ENCODE measurements around the gene UBC.

The UBC gene

DNA sequence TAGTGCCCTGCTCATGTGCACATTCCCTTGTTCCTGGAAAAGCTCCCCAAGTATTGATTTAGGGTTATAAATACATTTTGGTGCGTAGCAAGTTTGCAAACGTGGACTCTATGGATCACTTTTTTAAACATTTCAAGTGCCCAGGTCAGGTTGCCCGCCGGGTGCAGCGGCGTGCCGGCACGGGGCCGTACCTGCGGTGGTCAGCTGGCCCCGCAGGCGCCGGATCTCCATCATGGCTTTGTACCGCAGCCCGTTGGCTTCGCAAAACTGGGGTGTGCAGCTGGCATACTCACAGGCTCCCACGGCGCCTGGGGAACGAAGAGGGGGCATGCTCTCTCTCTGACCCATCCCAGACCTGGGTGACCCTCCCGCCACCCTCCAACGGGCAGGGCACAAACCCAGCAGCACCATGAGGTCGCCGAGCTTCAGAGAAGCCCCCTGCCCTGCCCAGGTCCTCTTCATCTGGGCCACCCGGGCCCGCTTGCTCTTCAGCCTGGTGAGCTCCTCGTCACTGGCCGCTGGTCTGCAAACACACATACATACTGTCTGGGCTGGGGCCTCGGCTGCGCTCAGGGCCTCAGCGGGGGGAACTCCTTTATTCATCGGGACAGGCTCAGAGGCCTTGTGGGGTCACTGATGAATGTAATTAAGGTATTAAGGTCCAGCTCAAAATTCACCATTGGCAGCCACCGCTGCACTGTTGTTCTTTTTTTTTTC, 39.4 kb upstream of the UBC start:
- DNase-seq = no peak
- H3K4me3 Mint-ChIP-seq = no peak overlapping the region
- no peaks in the 10 kb centered on the region for H3K27me3 Mint-ChIP-seq (ENCODE audit: low read depth, poor library complexity)
- H3K27ac Mint-ChIP-seq = peak overlapping the region; percentile 36
- H3K36me3 Mint-ChIP-seq (ENCODE audit: low read depth) = peaks cover 53% of the 10 kb centered on the region
- H3K9me3 Mint-ChIP-seq = no peaks in the 10 kb centered on the region
- TF ChIP-seq, protein P1, sequence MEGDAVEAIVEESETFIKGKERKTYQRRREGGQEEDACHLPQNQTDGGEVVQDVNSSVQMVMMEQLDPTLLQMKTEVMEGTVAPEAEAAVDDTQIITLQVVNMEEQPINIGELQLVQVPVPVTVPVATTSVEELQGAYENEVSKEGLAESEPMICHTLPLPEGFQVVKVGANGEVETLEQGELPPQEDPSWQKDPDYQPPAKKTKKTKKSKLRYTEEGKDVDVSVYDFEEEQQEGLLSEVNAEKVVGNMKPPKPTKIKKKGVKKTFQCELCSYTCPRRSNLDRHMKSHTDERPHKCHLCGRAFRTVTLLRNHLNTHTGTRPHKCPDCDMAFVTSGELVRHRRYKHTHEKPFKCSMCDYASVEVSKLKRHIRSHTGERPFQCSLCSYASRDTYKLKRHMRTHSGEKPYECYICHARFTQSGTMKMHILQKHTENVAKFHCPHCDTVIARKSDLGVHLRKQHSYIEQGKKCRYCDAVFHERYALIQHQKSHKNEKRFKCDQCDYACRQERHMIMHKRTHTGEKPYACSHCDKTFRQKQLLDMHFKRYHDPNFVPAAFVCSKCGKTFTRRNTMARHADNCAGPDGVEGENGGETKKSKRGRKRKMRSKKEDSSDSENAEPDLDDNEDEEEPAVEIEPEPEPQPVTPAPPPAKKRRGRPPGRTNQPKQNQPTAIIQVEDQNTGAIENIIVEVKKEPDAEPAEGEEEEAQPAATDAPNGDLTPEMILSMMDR (IDR thresholded peaks at IDR 0.05) = no peak
- peaks cover 5% of the 10 kb centered on the region for H3K4me1 Mint-ChIP-seq

DNA sequence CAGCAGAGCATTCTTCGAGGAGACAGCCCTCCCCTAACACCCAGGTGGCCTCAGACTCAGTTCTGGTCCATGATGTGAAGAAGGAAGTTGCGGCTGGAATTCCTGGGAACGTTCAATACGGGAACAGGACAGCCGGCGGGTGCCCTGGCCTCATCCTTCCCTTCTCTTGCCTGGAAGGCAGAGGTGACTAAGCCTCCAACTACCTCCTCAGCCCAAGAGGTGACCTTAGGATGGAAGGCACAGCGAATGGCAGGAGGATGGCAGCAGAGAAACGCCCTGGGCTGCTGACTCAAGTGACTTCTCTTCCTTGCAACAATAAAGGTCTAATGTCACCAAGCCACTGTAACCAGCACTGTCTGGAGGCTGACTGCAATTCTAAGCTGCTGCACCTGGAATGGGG, 38.4 kb upstream of the UBC start:
- H3K9me3 Mint-ChIP-seq = no peaks in the 10 kb centered on the region
- peaks cover 5% of the 10 kb centered on the region for H3K4me1 Mint-ChIP-seq
- no peak overlapping the region for H3K4me3 Mint-ChIP-seq
- no peak overlapping the region for H3K27ac Mint-ChIP-seq
- H3K27me3 Mint-ChIP-seq (ENCODE audit: low read depth, poor library complexity) = no peaks in the 10 kb centered on the region
- peaks cover 49% of the 10 kb centered on the region for H3K36me3 Mint-ChIP-seq (ENCODE audit: low read depth)
- TF ChIP-seq, protein P1 (IDR thresholded peaks at IDR 0.05) = no peak
- DNase-seq = no peak

DNA sequence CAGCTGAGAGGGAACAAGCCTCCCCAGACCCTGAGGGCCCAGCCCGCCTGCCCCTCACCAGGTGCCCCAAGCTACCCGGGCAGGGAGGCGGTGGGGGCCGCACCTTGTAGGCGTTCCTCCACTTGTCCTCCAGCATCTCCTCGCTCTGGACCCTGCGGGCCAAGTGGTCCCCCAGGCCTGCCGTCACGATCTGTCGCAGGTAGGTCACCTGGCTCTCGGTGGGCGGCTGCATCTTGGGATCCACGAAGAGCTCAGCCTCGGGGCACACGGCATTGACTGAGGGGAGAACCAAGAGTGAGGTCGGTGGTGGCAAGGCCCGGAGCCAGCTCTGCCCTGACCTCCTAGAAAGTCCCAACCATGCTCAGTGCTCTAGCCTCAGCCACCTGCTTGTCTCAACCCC, 37.8 kb upstream of the UBC start:
- TF ChIP-seq, protein P1 (IDR thresholded peaks at IDR 0.05) = no peak

DNA sequence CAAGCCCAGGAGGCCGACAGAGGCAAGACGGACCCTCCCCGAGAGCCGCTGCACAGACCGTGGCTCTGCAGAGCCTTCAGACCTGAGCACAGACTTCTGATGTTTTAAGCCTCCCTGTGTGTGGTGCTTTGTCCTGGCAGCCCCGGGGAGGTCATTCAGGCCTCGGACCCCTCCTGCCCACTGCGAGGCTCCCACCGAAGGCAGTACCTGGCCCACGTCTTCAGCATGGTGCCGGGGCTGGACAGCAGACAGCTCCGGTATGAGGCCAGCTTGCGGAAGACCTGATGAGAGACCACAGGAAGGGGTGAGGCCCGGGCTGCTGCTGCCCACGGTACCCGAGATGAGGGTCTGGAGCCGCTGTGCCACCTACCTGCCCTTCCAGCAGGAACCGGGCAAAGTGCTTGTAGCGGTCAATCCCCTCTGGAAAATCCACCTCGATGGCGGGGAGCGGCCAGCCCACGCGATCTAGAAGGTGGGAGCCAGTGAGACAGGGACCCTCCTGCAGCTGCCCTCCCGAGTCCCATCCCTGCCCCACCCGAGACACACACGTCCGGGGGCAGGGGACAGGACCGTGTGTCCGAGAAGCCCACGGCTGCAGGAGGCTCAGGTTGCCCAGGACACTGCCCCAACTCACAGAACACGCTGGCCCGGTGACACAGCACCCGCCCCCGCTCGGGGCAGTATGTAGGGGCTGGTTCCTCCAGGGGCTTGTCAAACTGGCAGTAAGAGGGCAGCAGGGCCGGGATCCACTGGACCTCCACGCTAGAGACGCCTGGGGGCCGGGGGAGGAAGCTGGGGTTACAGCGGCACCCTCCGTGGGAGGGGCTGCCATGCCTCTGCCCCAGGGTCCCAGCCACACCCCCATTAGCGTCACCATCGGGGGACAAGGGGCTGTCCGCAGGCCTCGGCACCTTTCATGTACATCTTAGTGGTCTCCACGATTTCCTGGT, 35.6 kb upstream of the UBC start:
- H3K36me3 Mint-ChIP-seq (ENCODE audit: low read depth) = peaks cover 40% of the 10 kb centered on the region
- H3K27me3 Mint-ChIP-seq (ENCODE audit: low read depth, poor library complexity) = no peaks in the 10 kb centered on the region
- H3K4me3 Mint-ChIP-seq = no peak overlapping the region
- peak overlapping the region; percentile 72 for H3K27ac Mint-ChIP-seq
- H3K4me1 Mint-ChIP-seq = peaks cover 5% of the 10 kb centered on the region
- no peaks in the 10 kb centered on the region for H3K9me3 Mint-ChIP-seq
- TF ChIP-seq, protein P1 (IDR thresholded peaks at IDR 0.05) = no peak
- DNase-seq = no peak

More for the DNA sequence above, 37.8 kb upstream of the UBC start:
- Mint-ChIP-seq H3K27me3 (ENCODE audit: low read depth, poor library complexity) (no peaks in the 10 kb centered on the region), H3K4me3 (no peak overlapping the region), H3K27ac (no peak overlapping the region), H3K9me3 (no peaks in the 10 kb centered on the region), H3K36me3 (ENCODE audit: low read depth) (peaks cover 46% of the 10 kb centered on the region), H3K4me1 (peaks cover 5% of the 10 kb centered on the region)
- DNase-seq = no peak

DNA sequence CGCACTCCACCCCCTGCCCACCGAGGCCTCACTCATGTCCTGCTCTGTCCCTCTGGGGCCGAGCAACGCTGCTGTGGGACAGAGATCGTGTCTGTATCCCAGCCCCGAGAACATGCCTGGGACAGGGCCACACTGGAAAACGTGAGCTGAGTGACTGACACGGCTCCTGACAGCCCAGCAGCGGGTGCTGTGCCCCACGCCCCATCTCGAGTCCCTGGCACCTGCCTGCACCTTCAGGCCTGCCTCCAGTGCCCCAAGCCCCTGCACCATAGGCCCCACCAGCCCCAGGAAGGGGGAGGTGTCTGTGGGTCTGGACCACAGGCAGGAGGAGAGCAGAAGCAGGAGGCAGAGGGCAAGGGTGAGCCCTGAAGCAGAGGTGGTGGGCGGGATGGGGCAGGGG, 34.6 kb upstream of the UBC start:
- peaks cover 37% of the 10 kb centered on the region for H3K36me3 Mint-ChIP-seq (ENCODE audit: low read depth)
- DNase-seq = no peak
- no peaks in the 10 kb centered on the region for H3K27me3 Mint-ChIP-seq (ENCODE audit: low read depth, poor library complexity)
- H3K4me3 Mint-ChIP-seq = no peak overlapping the region
- H3K9me3 Mint-ChIP-seq = no peaks in the 10 kb centered on the region
- H3K27ac Mint-ChIP-seq = no peak overlapping the region
- TF ChIP-seq, protein P1 (IDR thresholded peaks at IDR 0.05) = no peak
- H3K4me1 Mint-ChIP-seq = peaks cover 5% of the 10 kb centered on the region
